ENCODE data around the gene PTPRM.

Gene PTPRM

GRCh38 chr18:8279781-8280330 is 712.7 kb downstream of the PTPRM start:
- Histone ChIP-seq H3K36me3 (ENCODE audit: low read length) (no peaks in the 10 kb centered on the region), H2AFZ (ENCODE audit: low read depth, low read length, severe bottlenecking) (no peak overlapping the region), H3K27me3 (ENCODE audit: low read length) (no peaks in the 10 kb centered on the region), H3K4me3 (ENCODE audit: insufficient read depth, low read length, poor library complexity, severe bottlenecking) (no peak overlapping the region), H4K20me1 (ENCODE audit: low read depth, low read length) (no peaks in the 10 kb centered on the region), H3K4me2 (ENCODE audit: low read depth, low read length, poor library complexity, severe bottlenecking) (no peak overlapping the region), H3K9ac (ENCODE audit: low read length) (no peak overlapping the region), H3K79me2 (ENCODE audit: insufficient read depth, low read length) (no peaks in the 10 kb centered on the region), H3K9me3 (ENCODE audit: insufficient read depth, low read length) (no peaks in the 10 kb centered on the region), H3K27ac (ENCODE audit: low read depth, low read length) (no peak overlapping the region), H3K9me2 (replicated peaks; ENCODE audit: insufficient read depth, low read length) (no peaks in the 10 kb centered on the region), H3F3A (ENCODE audit: insufficient read depth) (no peaks in the 10 kb centered on the region)
- TF ChIP-seq EZH2phosphoT487 (conservative IDR thresholded peaks at IDR 0.05; ENCODE audit: low read length) (no peak), CTCF (IDR thresholded peaks at IDR 0.05; ENCODE audit: insufficient read depth, low read length, poor library complexity, severe bottlenecking) (no peak)

DNA sequence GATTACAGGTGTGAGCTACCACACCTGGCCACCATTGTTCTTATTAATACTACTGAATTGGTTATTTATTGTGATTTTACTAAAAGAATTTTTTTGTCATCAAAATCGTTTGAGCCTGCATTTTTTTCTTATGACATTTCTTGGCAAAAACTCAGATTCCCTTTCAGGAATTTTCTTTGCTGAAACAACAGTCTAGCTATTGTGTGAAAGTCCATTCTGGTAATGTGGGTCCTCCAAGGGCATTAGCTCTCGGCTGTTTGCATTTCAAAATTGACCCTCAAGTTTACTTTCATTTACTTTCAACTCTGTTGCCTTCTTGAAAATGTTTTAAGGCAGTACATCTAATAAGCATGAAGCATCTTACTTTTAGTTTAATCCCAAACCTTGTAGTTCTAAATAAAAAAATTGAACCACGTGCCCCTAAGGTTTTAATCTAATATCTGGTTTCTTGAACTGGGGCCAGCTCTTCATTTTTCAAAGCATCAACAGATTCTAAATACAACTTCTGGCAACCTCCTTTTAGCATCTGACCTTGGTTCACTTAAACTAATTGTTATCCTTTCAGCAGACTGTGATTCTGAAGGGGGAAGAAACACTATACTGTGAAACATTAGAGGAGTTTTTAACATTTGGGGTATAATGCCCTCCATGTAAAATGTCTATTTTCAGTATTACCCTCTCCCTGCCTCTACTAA is 716.9 kb downstream of the PTPRM start:
- TF ChIP-seq CTCF (IDR thresholded peaks at IDR 0.05; ENCODE audit: insufficient read depth, low read length, poor library complexity, severe bottlenecking) (no peak), EZH2phosphoT487 (conservative IDR thresholded peaks at IDR 0.05; ENCODE audit: low read length) (no peak)
- no peak overlapping the region for H3K4me3 ChIP-seq (ENCODE audit: insufficient read depth, low read length, poor library complexity, severe bottlenecking)
- no peaks in the 10 kb centered on the region for H3K79me2 ChIP-seq (ENCODE audit: insufficient read depth, low read length)
- no peaks in the 10 kb centered on the region for H3F3A ChIP-seq (ENCODE audit: insufficient read depth)
- no peaks in the 10 kb centered on the region for H3K9me2 ChIP-seq (replicated peaks; ENCODE audit: insufficient read depth, low read length)
- no peak overlapping the region for H2AFZ ChIP-seq (ENCODE audit: low read depth, low read length, severe bottlenecking)
- no peak overlapping the region for H3K4me2 ChIP-seq (ENCODE audit: low read depth, low read length, poor library complexity, severe bottlenecking)
- H3K9ac ChIP-seq (ENCODE audit: low read length), result no peak overlapping the region
- H3K9me3 ChIP-seq (ENCODE audit: insufficient read depth, low read length), result no peaks in the 10 kb centered on the region
- H4K20me1 ChIP-seq (ENCODE audit: low read depth, low read length), result no peaks in the 10 kb centered on the region
- H3K27me3 ChIP-seq (ENCODE audit: low read length), result no peaks in the 10 kb centered on the region
- H3K27ac ChIP-seq (ENCODE audit: low read depth, low read length), result no peak overlapping the region
- H3K36me3 ChIP-seq (ENCODE audit: low read length), result no peaks in the 10 kb centered on the region

GRCh38 chr18:8286303-8286702 is 719.2 kb downstream of the PTPRM start:
- H3K4me2 ChIP-seq (ENCODE audit: low read depth, low read length, poor library complexity, severe bottlenecking), result no peak overlapping the region

More at GRCh38 chr18:8286303-8286702, 719.2 kb downstream of the PTPRM start:
- no peak overlapping the region for H2AFZ ChIP-seq (ENCODE audit: low read depth, low read length, severe bottlenecking)
- no peak overlapping the region for H3K27ac ChIP-seq (ENCODE audit: low read depth, low read length)
- TF ChIP-seq CTCF (IDR thresholded peaks at IDR 0.05; ENCODE audit: insufficient read depth, low read length, poor library complexity, severe bottlenecking) (no peak), EZH2phosphoT487 (conservative IDR thresholded peaks at IDR 0.05; ENCODE audit: low read length) (no peak)
- no peak overlapping the region for H3K9ac ChIP-seq (ENCODE audit: low read length)
- H3K9me3 ChIP-seq (ENCODE audit: insufficient read depth, low read length), result no peaks in the 10 kb centered on the region
- H3K27me3 ChIP-seq (ENCODE audit: low read length), result no peaks in the 10 kb centered on the region
- no peaks in the 10 kb centered on the region for H3F3A ChIP-seq (ENCODE audit: insufficient read depth)
- no peaks in the 10 kb centered on the region for H3K36me3 ChIP-seq (ENCODE audit: low read length)
- H3K79me2 ChIP-seq (ENCODE audit: insufficient read depth, low read length), result no peaks in the 10 kb centered on the region
- no peaks in the 10 kb centered on the region for H3K9me2 ChIP-seq (replicated peaks; ENCODE audit: insufficient read depth, low read length)
- H3K4me3 ChIP-seq (ENCODE audit: insufficient read depth, low read length, poor library complexity, severe bottlenecking), result no peak overlapping the region
- H4K20me1 ChIP-seq (ENCODE audit: low read depth, low read length), result no peaks in the 10 kb centered on the region

All from SU-DHL-6 (cell line).